ENCODE measurements around the gene NANP.
"Not testable (repeated sequence)": the region's sequence is repeated elsewhere in the genome, so short reads cannot be mapped to it uniquely, and the experiment has no call there.

Gene NANP

DNA sequence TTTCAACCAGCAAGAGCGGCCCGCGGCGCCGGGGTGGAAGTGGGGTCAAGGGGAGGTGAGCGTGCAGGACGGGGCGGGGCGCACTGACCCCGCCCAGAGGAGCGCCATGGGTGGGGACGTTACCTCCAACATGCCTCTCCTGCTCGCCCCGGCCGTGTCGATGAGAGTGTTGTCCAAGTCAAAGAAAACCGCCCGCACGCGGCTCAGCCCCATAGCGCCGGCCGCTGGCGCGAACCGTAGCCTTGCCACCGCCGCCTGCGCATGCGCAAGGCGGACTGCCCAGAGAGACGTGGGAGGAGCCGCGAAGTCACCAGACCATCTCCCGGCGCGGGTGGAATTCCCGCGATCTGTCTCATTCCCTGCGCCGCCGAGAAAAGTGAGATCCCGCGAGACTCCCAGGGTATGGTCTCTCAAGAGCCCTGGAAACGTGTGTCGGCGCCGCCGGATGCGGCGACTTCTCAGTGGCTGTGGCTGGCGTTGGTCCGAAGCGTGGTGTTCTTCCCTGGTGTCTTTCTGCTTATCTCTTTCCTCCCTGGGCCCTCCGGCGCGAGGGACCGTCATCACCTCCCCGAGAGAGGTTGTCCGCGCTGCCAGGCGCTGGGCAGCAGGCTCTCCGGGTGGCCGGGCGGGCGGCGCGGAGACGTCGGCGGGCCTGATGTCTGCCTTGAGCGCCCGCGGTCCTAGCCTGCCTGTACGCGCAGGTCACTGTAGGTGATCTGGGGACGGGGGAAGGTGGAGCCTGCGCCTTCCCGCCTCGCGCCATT lies at the start of gene NANP:
TSS of gene NANP (minus strand) at position 279 of the 764 bp plus-strand sequence. CDS start at position 213, 66 bp downstream.
- peak; percentile 88 to 98 (median 92) for DNase-seq
- intact Hi-C loops (cut with DNase I), result loop anchor here (1.0 to 10.0 kb wide), 4 partner anchors 72 to 369 kb away; partner anchors contain the start of genes GINS1 and ZNF337

DNA sequence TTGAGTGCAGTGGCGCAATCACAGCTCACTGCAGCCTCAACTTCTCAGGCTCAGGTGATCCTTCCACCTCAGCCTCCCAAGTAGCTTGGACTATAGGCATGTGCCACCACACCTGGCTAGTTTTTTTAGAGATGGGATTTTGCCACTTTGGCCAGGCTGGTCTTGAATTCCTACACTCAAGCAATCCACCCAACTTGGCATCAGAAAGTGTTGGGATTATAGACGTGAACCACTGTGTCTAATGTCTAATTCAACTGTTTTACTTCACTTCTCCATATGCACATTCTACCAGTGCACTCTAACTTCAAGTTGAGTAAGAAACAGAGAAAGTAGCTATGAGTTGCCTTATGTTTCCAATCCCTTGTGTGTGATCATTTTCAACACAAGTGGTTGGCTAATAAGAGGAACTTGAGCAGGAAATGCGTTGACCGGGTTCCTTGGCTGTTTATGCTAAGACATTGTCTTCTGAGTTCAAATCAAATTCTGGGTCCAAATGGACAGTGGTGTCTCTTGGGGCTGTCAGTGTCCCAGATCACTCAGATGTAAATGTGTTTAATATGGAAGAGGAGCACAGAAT lies 48.9 kb upstream of the NANP start:
- intact Hi-C loops (cut with DNase I), result no loop called here
- no peak for DNase-seq

DNA sequence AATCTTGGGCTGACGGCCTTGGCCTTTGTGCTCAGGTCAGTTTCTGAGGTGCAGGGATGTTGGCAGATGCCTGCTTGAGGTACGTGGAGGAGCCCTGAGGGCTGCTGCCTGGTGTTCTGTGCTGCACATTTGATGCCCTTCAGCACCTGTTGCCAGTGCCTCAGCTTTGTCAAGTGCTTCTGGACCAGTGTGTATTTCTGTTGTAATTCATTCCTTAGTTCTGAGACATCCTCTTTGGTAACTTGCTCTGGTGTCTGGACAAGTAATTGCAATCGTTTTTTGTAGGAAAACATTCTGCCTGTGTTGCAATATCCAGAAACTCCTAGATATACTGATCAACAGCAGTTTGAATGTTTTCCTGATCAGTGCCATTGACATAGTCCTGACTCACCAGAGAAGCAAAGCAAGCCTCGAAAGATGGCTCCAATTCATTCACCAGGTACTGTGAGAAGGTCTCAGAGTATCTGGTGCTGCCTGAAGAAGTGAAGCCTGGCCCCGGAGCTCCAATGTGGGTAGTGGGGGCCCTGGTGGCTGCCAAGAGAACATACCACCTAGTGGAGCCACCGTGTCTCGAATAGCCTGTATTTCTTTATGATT lies 46.1 kb upstream of the NANP start:
- no peak for DNase-seq

DNA sequence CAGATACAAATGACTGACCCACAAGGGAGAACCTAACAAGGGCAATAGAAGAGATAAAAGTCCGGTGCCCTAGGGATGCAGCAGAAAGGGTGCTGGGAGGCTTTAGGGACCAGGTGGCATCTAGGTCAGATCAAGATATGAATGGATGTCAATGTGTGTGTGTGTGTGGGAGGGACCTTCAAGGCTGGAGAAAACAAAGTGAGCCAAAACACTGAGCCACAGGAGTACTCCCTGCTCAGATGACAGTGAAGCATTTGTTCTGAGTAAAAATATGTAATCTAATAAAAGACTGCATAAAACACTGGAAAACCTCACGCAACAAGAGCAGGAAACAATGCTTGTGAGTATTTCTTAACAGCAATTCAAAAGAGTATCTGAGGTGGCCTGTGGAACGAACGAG lies 44.6 kb upstream of the NANP start:
- no peak for DNase-seq
- intact Hi-C loops (cut with DNase I), result no loop called here

More for the DNA sequence above, 46.1 kb upstream of the NANP start:
- intact Hi-C loops (cut with DNase I), result no loop called here

- DNase-seq, result no peak
- intact Hi-C loops (cut with DNase I), result no loop called here
Observed at GRCh38 chr20:25659999-25660398, 36.2 kb upstream of the NANP start.

DNA sequence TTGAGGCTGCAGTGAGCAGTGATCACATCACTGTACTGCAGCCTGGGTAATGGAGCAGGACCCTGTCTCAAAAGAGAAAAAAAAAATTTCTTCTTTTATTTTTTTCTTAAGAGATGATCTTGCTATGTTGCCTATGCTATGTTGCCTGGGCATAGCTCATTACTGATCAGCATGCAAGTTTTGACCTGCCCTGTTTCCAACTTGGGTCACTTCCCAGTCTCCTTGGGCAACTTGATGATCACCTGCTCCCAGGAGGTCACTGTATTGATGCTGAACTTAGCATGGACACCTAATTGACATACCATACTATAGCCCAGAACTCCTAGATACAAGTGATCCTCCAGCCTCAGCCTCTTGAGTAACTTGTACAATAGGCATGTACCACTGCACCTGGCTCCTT lies 30.7 kb upstream of the NANP start:
- intact Hi-C loops (cut with DNase I), result no loop called here
- no peak for DNase-seq

DNA sequence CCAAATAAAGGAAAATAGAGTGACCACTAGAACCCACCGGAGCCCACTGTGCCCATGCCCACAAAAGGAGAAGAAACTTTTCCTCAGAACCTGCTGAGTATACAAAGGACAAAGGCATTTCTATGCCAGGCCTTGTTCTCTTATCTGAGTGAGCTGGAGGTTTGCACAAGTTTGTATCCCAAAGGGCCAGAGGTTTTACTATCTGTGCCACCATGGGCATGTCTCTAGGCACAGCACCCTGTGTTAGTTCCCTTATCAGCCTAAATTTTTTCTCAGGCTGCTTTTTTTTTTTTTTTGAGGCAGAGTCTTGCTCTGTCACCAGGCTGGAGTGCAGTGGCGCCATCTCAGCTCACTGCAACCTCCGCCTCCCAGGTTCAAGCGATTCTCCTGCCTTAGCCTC lies 29.1 kb upstream of the NANP start:
- DNase-seq; intact Hi-C loops (cut with DNase I): not testable (repeated sequence)

GRCh38 chr20:25644814-25645213 lies 21.0 kb upstream of the NANP start:
- no peak for DNase-seq
- intact Hi-C loops (cut with DNase I), result no loop called here

- DNase-seq, result no peak
- intact Hi-C loops (cut with DNase I), result no loop called here
Observed at GRCh38 chr20:25643716-25644115, 19.9 kb upstream of the NANP start.

- DNase-seq, result no peak
- intact Hi-C loops (cut with DNase I), result no loop called here
Observed at GRCh38 chr20:25637247-25637646, 13.4 kb upstream of the NANP start.

GRCh38 chr20:25632940-25633790 lies 9.4 kb upstream of the NANP start:
- DNase-seq, result no peak
- intact Hi-C loops (cut with DNase I), result no loop called here

DNA sequence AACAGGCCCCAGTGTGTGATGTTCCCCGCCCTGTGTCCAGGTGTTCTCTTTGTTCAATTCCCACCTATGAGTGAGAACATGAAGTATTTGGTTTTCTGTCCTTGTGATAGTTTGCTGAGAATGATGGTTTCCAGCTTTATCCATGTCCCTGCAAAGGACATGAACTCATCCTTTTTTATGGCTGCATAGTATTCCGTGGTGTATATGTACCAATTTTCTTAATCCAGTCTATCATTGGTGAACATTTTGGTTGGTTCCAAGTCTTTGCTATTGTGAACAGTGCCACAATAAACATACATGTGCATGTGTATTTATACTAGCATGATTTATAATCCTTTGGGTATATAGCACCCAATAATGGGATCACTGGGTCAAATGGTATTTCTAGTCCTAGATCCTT lies 6.8 kb upstream of the NANP start:
- intact Hi-C loops (cut with DNase I); DNase-seq: not testable (repeated sequence)

DNA sequence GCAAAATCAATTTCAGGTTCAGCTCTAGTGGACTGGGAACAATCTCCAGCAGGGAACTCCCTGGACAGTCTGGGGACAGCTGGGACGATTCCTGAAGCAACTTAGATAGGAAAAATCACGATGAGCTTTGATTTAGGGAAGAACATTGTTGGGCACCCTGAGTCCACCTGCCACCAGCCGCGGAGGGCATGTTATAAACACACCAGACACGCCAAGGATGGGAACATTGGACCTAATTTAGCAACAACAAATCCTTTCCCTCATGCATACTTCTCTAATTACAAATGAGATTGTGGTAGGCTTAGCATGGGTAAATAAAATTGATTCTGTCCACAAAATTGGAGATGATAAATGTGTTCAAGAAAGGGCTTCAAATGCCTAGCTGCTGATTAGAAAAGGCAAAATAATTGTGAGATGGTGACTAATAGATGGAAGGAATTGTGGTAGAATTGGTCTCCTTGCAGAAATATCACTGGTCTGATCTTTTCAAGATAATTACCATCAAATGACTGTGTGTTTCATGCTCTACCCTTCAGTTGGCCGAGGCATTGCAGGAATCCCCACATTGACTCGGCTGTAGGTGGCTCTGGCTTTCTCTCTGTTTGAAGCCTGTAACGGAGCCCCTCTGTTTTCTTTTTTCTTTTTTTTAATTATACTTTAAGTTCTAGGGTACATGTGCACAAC lies 6.1 kb upstream of the NANP start:
- DNase-seq, result no peak
- intact Hi-C loops (cut with DNase I), result loop anchor here (10.0 kb wide), 2 partner anchors 225 to 375 kb away; partner anchors contain the start of gene GINS1

- DNase-seq, result no peak
- intact Hi-C loops (cut with DNase I), result loop anchor here (10.0 kb wide), 2 partner anchors 222 to 372 kb away; partner anchors contain the start of gene GINS1
Observed at GRCh38 chr20:25626779-25627178, 3.0 kb upstream of the NANP start.

DNA sequence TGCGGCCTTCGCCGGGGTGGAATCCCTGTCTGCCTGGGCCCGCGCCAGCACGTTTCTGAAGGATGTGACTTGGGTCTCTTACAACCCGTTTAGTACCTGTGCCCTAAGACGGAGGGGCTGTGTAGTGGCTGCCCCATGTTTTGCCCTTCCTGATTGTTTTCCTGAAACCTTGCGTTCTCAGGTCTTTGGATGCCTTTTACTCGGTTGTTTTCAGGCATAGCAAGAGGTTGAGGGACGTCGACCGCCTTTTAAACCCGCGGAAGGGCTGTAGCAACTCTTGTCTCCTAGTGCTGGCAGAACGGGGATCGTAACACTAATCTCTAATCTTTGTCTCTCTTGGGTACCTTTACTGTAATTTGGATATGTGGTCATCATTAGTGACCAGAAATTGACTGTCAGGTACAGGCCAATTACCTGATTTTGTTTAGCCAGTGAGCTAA lies 706 bp upstream of the NANP start:
- intact Hi-C loops (cut with DNase I), result loop anchor here (1.0 to 10.0 kb wide), 4 partner anchors 72 to 370 kb away; partner anchors contain the start of genes GINS1 and ZNF337
- peak in 3 of 10 donors; percentile 30 to 83 (median 43) for DNase-seq

DNA sequence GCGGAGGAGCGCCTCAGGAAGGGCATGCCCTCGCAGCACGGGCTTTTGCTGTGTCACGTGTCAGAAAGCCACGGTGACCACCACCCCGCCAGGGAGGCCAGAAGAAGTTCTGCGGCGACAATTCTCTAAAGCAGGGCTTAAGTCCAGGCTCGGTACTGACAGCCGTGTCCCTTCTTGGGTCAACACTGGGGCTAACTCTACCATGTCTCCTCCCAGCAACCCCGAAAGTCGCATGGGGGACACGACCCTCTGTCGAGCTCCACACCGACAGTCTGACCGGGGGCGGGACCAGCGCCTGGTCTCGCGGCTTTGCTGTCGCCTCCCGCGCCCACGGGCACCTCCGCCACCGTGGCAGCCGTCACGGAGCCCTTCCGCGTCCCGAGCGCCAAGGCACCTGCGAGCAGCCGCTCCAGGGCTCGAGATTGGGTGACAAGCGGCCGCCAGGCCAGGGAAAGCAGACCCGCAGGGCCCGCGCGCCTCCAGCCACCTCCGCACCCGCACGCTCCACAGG lies 534 bp downstream of the NANP start:
- intact Hi-C loops (cut with DNase I), result loop anchor here (10.0 kb wide), 2 partner anchors 218 to 368 kb away; partner anchors contain the start of gene GINS1
- peak in 9 of 10 donors; percentile 16 to 88 (median 27) for DNase-seq

- intact Hi-C loops (cut with DNase I), result loop anchor here (10.0 kb wide), 2 partner anchors 218 to 368 kb away; partner anchors contain the start of gene GINS1
- no peak for DNase-seq
Observed at GRCh38 chr20:25622450-25623224, 1.2 kb downstream of the NANP start.

DNA sequence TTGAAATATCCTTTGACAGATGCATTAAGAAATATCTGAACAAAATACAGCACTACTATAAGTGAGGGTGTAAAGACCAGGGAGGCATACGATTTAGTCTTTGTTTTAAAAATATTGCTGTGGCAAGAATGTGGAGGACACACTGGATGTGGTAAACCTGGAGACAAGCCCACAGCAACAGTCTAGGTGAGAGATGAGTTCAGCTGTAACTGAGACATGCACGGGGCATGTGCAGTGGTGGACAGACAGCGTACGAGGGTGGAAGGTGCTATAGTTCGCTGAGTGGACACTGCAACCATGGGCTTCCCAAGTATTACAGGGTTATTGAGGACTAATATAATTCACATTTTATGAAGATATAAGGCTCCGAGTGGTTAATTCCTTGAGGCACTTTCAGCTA lies 1.8 kb downstream of the NANP start:
- no peak for DNase-seq
- intact Hi-C loops (cut with DNase I), result loop anchor here (10.0 kb wide), 2 partner anchors 217 to 367 kb away; partner anchors contain the start of gene GINS1

DNA sequence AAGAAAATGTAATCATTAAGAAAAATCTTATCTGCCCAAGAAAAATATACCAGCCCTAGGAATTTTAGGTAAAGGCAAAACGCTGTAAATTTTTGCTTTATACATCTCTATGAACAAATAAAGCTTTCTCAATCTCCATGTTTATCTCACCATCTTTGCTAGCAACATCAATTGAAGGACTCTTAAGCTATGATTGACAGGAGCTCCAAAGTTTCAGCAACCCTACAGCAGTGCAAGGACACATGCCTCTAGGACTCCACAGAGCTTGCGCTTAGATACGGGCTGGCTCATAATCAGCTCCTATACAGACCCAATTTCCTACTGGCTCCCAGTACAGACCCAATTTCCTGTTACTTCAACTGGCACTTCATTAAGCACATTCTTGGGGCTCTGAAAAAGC lies 4.3 kb downstream of the NANP start:
- DNase-seq, result no peak
- intact Hi-C loops (cut with DNase I), result no loop called here
